HUDEP-2 (cell line): ENCODE data around the gene UBA52.

Experiments
- DNase-seq, 76 experiments: peaks; one replicate each; lab custom pipeline; 2025; ENCODE audit not compliant: unreplicated experiment in 76 of 76; lab: John Stamatoyannopoulos, UW

Gene UBA52

GRCh38 chr19:18605546-18606280 lies 34.1 kb downstream of the UBA52 start:
- no peak for DNase-seq

DNA sequence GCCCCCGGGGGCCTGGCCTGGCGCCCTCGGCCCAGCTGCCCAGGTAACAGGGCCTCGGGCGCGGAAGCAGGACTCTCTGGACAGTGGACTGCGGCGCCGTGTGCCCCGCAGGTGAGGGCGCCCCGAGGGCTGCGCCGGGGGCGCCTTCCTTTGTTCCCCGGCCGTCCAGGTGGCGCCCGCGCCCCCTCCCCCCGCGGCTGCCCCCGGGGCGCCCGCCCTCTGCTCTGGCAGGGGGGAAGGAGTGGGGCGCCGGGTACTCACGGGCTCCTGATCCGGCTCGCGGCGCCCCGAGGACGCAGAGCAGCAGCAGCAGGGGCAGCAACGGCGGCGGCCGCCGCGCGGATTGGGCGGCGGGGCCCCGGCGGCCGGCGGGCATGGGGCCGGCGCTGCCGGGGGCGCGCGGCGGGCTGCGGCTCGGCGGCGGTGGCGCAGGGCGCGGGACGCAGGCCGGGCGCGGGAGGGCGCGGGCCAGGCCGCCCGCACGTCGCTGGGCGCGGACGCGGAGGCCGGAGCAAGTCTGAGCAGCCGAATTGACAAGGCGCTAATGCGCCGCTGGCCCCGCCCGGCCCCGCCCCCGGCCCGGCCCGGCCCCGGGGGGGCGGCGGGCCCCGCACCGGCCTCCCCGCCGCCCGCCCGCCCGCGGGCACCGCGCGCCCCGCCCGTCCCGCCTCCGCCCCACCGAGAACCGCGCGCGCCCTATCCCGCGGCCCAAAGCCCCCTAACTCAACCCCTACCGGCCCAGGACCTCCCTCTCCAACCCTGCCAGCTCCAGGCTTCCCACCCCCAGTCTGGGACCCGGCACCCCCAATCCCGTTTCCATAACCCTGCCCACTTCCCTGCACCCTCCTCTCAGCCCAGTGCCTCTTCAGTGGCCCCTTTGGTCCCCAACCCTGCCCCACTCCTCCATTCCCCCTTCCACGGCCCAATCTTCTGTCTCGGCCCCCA lies 34.9 kb downstream of the UBA52 start, which contains the start of gene CRLF1:
Gene CRLF1 (minus strand): TSS at position 519 of the 945 bp plus-strand sequence. CDS start 143 bp downstream, at position 376.
- DNase-seq: peak in 1 of 76 experiments; percentile 13

DNA sequence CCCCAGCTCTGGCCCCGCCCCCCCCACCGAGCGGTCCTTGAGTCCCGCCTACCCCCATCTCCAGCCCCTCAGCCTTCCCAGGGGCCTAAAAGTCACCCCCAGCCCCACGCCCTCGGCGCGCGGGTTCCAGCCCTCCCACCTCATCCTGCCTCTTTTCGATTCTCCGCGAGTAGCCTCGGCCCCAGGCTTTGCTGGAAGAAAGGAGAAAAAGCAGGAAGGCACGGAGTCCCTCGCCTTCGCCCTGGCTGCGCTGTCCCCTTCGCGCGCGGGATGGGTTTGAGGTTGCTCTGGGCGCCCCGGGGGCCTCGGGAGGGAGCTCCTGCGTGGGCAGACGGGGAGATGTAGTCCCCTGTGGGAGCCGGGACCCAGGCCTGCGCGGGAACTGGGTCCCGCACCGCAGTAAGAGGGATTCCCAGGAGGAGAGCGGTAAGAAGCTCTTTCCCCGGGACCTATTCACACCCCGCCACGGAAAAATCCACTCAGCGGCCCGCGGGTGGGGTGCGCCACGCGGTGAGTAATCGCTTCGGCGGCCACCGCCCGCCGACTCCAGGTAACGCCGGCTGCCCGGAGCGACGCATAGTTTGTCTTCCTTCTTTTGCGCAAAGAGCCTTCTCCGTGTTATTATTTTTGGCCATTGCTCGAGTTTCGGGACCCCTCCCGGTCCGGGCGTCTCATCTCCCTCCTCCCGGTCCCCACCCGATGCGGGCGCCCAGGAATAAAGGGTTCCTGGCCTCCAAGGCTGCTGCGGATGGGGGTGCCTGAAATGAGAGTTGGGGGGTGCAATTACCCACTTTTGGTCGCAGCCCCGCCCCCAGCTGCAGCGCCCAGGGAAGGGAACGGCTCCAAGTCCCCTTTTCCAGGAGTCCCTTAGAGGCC lies 35.8 kb downstream of the UBA52 start:
- DNase-seq: no peak

DNA sequence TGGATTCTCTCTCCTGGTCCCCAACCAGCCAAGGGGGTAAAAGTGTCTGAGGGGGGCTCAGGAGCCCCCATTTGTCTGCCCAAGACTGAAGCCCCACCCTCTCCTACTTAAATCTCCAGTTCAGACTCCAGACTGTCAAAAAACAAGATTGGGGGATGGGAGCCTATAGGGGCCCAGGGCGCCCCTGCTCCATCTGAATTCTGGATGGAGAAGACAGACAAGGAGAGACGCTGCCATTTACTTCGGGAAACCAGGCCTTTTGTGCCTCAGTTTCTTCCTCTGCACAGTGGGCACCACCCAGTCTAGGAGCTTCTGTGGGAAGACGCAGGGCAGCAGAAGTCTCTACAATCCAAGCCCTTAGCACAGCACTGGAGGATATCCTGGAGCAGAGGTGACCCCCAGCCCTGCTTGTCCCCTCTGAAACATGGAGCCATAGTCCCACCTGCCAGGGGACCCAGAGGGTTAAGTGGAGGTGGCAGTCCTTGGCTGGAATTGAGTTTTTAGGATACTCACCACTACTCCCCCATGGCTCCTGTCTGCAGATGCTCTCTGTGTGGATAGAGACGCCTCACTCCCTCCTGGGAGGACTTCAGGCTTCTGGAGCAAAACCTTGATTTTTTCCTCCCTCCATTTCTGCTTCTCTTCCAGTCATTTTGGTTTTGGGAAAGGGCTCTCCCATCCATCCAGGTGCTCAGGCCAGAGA lies 36.6 kb downstream of the UBA52 start:
- no peak for DNase-seq

DNA sequence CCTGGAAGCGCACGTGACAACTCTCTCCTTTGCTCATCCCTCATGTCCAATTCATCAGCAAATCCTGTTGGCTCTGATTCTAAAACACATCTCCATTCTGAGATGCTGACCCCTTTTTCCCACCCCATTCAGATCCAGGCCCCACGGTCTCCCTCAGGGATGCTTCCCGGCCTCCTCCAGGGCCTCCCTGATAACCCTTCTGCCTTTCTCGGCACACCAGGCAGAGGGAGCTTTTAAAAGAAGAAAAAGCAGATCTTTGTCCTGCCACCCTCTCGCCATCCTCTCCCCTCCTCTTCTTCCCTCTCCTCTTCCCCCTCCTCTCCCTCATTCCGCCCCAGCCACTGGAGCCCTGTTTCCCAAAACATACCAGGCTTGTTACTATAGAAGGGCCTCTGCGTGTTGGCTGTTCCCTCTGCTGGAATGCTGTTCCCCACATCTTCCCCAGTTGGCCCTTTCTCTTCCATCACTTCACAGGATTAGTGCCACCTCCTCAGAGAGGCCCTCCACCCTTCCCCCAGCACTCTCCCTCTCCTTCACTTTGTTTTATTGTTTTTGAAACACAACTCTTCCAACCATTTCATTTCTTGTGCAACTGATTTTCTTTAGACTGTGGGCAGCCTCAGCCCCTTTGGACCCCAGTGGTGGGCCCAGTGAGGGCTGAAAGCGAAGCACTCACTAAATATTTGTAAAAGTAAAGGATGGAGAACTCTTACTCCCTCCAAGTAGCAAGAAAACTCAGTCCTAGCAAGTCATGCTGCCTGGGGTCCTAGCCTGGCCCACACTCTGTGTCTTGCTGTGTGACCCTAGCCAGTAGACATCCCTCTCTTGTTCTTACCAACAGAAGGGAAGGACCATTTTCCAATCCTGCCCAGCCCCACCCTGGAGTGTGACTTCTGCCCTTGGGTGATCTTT lies 37.4 kb downstream of the UBA52 start:
- DNase-seq: no peak

GRCh38 chr19:18609717-18610051 lies 38.0 kb downstream of the UBA52 start:
- DNase-seq: no peak

GRCh38 chr19:18610245-18610555 lies 38.5 kb downstream of the UBA52 start:
- no peak for DNase-seq

GRCh38 chr19:18610556-18611326 lies 39.1 kb downstream of the UBA52 start:
- DNase-seq: no peak

DNA sequence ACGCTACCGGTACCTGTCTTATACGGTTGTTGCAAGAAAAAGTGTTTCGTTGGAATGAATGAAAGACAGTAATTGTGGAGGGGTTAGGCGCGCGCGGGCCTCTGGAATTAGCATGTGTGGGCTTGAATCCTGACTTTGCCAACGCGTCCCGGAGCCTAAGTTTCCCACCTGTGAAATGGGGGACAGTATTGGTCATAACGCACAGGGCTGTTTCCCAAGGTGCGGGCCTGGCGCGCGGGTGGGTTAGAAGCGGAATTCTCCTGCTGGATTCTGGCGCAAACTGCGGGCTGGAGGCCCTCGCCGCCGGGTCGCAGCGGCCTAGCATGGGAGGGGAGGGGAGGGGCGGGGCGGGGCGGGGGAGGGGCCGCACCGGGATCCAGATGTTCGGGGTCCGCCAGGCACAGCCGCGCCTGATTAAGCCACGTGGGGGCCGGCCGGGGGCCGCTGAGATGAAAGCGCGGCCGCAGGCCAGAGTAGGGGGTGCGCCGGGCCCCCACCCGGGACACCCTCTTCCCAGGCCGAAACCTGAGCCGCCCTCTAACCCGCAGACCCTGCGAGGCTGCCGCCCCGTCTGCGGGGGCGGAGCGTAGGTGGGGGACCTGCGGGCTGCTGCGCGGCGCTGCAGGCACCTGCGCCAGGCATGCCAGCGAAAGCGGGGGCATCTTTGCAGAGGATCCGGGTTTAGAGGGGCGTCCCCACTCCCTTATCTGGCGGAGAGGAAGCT lies 39.8 kb downstream of the UBA52 start:
- no peak for DNase-seq

GRCh38 chr19:18612051-18612771 lies 40.6 kb downstream of the UBA52 start:
- no peak for DNase-seq

DNA sequence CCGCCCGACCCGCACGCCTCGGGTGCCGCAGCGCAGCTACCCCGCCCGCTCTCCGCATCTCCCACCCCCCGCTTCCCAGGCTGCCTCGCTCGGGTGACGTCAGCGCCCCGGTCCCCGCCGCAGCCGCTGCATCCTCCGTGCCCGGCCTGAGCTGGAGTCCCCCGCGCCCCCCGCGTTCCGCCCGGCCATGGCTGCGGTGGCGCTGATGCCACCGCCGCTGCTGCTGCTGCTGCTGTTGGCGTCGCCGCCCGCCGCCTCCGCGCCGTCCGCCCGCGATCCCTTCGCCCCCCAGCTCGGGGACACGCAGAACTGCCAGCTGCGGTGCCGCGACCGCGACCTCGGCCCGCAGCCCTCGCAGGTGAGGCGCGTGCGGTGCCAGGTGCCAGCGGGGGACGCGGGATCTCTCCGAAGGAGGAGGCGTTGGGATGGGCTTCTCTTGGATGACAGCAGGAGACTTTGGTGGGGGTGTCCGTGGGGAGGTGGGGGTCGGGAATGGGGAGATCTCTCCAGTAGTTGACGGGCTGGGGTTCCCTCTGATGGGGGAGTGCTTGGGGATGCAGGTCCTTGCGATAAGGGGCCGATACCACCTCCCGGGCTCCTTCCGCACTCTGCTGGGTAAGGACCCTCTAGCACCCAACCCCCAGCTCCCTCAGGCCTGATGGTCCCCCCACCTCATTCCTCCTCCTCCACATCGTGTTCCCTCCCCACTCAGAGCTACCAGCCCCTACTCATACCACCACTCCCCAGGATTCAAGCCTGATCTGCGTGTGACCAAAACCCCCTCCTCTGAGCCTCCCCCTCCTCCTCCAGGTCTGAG lies 41.3 kb downstream of the UBA52 start, which contains the start of gene TMEM59L:
Gene TMEM59L (plus strand): TSS at position 99 of the 817 bp plus-strand sequence. CDS start 89 bp downstream, at position 188.
- DNase-seq: no peak

- DNase-seq: no peak
These were observed 42.1 kb downstream of the UBA52 start for GRCh38 chr19:18613589-18614234.

- no peak for DNase-seq
These were observed 44.4 kb downstream of the UBA52 start for GRCh38 chr19:18616023-18616422.

- no peak for DNase-seq
These were observed 45.9 kb downstream of the UBA52 start for GRCh38 chr19:18617562-18617961.

DNA sequence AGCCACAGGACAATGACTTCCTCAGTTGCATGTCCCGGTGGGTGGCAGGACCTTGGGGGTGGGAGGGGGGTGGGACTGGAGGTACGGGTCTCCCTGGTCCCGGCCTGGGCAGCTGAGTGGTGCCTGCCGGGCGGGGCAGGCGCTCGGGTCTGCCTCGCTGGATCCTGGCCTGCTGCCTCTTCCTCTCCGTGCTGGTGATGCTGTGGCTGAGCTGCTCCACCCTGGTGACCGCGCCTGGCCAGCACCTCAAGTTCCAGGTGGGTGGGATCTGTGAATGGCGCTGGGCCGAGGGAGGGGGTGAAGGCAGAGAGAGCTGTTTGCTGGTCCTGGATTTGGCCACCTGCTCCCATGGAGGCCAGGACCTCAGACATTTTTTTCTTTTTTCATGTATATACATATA lies 46.6 kb downstream of the UBA52 start:
- DNase-seq: no peak

GRCh38 chr19:18620311-18620710 lies 48.7 kb downstream of the UBA52 start:
- DNase-seq: no peak
